Osteoblast (primary cell): ENCODE data around the gene NMRAL1. TPM values are rescaled to one million over a fixed set of nuclear protein-coding genes. Genes with fewer than 3 reads are reported as not detected.

ENCODE experiments used
- DNase-seq: peaks from one replicate; pipeline ENCODE4 v3.0.0; 2011; ENCODE audit warnings: low spot score, mixed read lengths; ENCODE audit not compliant: insufficient read length; ENCODE audit errors: missing footprints
- H2AFZ ChIP-seq: 2 replicates; pipeline ENCODE4 v1.6.0; 2011; ENCODE audit warnings: mild to moderate bottlenecking, low read length
- H3K27ac ChIP-seq: 2 replicates; pipeline ENCODE4 v1.5.1; 2011; ENCODE audit warnings: mild to moderate bottlenecking, low read depth, low read length, moderate library complexity
- H3K27me3 ChIP-seq: 2 replicates; pipeline ENCODE4 v1.6.0; 2012; ENCODE audit warnings: mild to moderate bottlenecking, control low read depth, inconsistent platforms, low read length, moderate library complexity; ENCODE audit not compliant: insufficient read depth
- H3K36me3 ChIP-seq: 2 replicates; pipeline ENCODE4 v1.5.1; 2011; ENCODE audit warnings: mild to moderate bottlenecking, low read length, control low read depth, moderate library complexity; ENCODE audit not compliant: insufficient read depth
- H3K4me1 ChIP-seq: 2 replicates; pipeline ENCODE4 v1.5.1; 2011; ENCODE audit warnings: mild to moderate bottlenecking, low read length, control low read depth, moderate library complexity; ENCODE audit not compliant: insufficient read depth
- H3K4me2 ChIP-seq: 2 replicates; pipeline ENCODE4 v1.6.0; 2011; ENCODE audit warnings: mild to moderate bottlenecking, low read length; ENCODE audit not compliant: insufficient read depth
- H3K4me3 ChIP-seq: fragments of 200-600 bp; sonication (generic); 3 replicates; pipeline ENCODE4 v1.5.1; 2012; ENCODE audit warnings: mild to moderate bottlenecking, low read length, inconsistent platforms; ENCODE audit not compliant: insufficient read depth
- H3K79me2 ChIP-seq: 2 replicates; pipeline ENCODE4 v1.6.0; 2012; ENCODE audit warnings: mild to moderate bottlenecking, low read length, control low read depth, inconsistent platforms; ENCODE audit not compliant: insufficient read depth
- H3K9me3 ChIP-seq: 2 replicates; pipeline ENCODE4 v1.5.1; 2011; ENCODE audit warnings: low read depth, low read length, control low read depth
- H4K20me1 ChIP-seq: 2 replicates; pipeline ENCODE4 v1.6.0; 2012; ENCODE audit warnings: mild to moderate bottlenecking, low read length, control low read depth; ENCODE audit not compliant: insufficient read depth
- total RNA-seq: library from RNA; depleted of rRNA; stranded (reverse); fragments of >200 nt; gene quantifications from 2 replicates; pipeline ENCODE4 v1.2.3, GENCODE V29; 2012
- TF ChIP-seq, protein P1 (sequence below): IDR thresholded peaks from 2 replicates; pipeline ENCODE4 v1.5.1; 2011; ENCODE audit warnings: mild to moderate bottlenecking, low read depth, low read length, moderate library complexity; ENCODE audit errors: extremely low read depth

The NMRAL1 gene
- total RNA-seq, 1 donor, result 90.5 TPM

- peak; percentile 11 for DNase-seq
- Histone ChIP-seq H4K20me1 (peaks cover 19% of the 10 kb centered on the region), H3K36me3 (peaks cover 37% of the 10 kb centered on the region), H3K27me3 (no peaks in the 10 kb centered on the region), H3K4me1 (peaks cover 16% of the 10 kb centered on the region), H3K27ac (no peak overlapping the region), H3K4me2 (no peak overlapping the region), H2AFZ (no peak overlapping the region), H3K79me2 (peaks cover 70% of the 10 kb centered on the region), H3K9me3 (no peaks in the 10 kb centered on the region), H3K4me3 (no peak overlapping the region)
- TF ChIP-seq, protein P1, sequence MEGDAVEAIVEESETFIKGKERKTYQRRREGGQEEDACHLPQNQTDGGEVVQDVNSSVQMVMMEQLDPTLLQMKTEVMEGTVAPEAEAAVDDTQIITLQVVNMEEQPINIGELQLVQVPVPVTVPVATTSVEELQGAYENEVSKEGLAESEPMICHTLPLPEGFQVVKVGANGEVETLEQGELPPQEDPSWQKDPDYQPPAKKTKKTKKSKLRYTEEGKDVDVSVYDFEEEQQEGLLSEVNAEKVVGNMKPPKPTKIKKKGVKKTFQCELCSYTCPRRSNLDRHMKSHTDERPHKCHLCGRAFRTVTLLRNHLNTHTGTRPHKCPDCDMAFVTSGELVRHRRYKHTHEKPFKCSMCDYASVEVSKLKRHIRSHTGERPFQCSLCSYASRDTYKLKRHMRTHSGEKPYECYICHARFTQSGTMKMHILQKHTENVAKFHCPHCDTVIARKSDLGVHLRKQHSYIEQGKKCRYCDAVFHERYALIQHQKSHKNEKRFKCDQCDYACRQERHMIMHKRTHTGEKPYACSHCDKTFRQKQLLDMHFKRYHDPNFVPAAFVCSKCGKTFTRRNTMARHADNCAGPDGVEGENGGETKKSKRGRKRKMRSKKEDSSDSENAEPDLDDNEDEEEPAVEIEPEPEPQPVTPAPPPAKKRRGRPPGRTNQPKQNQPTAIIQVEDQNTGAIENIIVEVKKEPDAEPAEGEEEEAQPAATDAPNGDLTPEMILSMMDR, result no peak
Observed at GRCh38 chr16:4431023-4431422, 43.4 kb downstream of the NMRAL1 start.

- peaks cover 15% of the 10 kb centered on the region for H3K36me3 ChIP-seq
- H3K27me3 ChIP-seq, result no peaks in the 10 kb centered on the region
- peaks cover 57% of the 10 kb centered on the region for H3K79me2 ChIP-seq
- DNase-seq, result no peak
- no peak overlapping the region for H3K4me3 ChIP-seq
- H3K27ac ChIP-seq, result no peak overlapping the region
- peaks cover 18% of the 10 kb centered on the region for H3K4me1 ChIP-seq
- peaks cover 16% of the 10 kb centered on the region for H4K20me1 ChIP-seq
- H3K9me3 ChIP-seq, result no peaks in the 10 kb centered on the region
- TF ChIP-seq, protein P1, result no peak
- H3K4me2 ChIP-seq, result no peak overlapping the region
- no peak overlapping the region for H2AFZ ChIP-seq
Observed at GRCh38 chr16:4428500-4428899, 45.9 kb downstream of the NMRAL1 start.

DNA sequence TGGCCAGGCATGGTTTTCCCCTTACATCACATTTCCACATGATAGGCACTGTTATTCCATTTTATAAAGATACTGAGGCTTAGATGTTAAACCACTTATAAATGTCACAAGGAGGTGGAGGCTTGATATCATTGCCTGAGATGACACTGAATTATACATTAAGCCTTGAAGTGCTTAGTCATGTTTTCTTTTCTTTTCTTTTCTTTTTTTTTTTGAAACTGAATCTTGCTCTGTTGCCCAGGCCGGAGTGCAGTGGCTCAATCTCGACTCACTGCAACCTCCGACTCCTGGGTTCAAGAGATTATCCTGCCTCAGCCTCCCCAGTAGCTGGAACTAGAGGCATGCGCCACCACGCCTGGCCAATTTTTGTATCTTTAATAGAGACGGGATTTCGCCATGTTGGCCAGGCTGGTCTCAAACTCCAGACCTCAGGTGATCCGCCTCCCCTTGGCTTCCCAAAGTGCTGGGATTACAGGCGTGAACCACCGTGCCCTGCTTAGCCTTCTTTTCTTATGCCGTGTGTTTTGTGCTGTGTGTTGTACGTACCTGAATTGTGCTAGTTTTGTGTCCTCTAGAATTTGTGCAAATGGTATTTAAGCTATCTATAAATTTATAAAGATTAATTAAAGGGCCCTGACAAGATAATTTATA lies 47.6 kb downstream of the NMRAL1 start:
- Histone ChIP-seq H2AFZ (peak overlapping the region; percentile 82), H3K4me3 (peak overlapping the region; percentile 98), H3K27me3 (no peaks in the 10 kb centered on the region), H3K36me3 (peaks cover 6% of the 10 kb centered on the region), H3K79me2 (peaks cover 51% of the 10 kb centered on the region), H3K27ac (peak overlapping the region; percentile 100), H4K20me1 (peaks cover 16% of the 10 kb centered on the region), H3K4me1 (peaks cover 18% of the 10 kb centered on the region), H3K4me2 (peak overlapping the region; percentile 98), H3K9me3 (no peaks in the 10 kb centered on the region)
- DNase-seq, result no peak
- TF ChIP-seq, protein P1, result no peak

DNA sequence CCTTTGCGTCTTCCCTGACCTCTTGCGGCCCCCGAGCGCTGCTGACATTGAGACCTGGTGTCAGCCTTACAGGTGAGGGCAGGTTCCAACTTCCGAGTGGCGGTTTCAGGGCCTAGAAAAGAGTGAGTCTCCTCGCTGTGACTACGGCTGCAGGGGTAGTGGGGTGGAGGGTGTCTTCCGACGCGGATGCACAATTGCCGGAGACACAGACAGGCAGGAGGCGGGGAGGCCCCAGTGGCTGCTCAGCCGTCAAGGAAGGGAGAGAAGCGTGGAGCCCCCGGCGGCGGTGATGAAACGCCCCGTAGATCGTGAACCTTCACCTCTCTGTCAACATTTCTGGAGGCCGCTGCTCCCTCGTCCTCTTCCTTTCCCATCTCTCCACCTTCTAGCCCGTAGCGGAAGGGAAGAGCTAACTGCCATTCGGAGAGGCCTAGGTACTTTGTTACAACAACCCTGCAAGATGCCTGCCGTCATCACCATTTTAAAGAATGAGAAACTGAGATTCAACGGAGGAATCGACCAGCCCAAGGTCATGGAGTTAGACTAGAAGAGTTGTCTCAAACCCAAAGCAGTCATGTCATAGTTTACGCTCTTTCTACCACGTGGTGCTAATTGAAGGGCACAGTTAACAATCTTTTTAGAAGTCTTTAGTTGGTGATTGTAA lies 48.3 kb downstream of the NMRAL1 start:
- H3K27ac ChIP-seq, result peak overlapping the region; percentile 100
- H3K4me3 ChIP-seq, result peak overlapping the region; percentile 98
- peaks cover 51% of the 10 kb centered on the region for H3K79me2 ChIP-seq
- peak overlapping the region; percentile 82 for H2AFZ ChIP-seq
- DNase-seq, result peak; percentile 51
- H3K36me3 ChIP-seq, result peaks cover 4% of the 10 kb centered on the region
- TF ChIP-seq, protein P1, result no peak
- peaks cover 18% of the 10 kb centered on the region for H3K4me1 ChIP-seq
- no peaks in the 10 kb centered on the region for H3K9me3 ChIP-seq
- H3K4me2 ChIP-seq, result peak overlapping the region; percentile 98
- H3K27me3 ChIP-seq, result no peaks in the 10 kb centered on the region
- peaks cover 16% of the 10 kb centered on the region for H4K20me1 ChIP-seq
